Vagina (tissue), 2 donors: ENCODE measurements around the gene TIPIN.

Source experiments
- POLR2A ChIP-seq, 2 donors: fragments of 450-650 bp; IDR thresholded peaks; one replicate each; pipeline ENCODE4 v1.6.1; 2017; ENCODE audit warnings: antibody characterized with exemption in 2 of 2, mild to moderate bottlenecking in 2 of 2, moderate library complexity in 2 of 2
- POLR2AphosphoS5 ChIP-seq, 2 donors: sonication (generic); formaldehyde crosslinking; IDR thresholded peaks; one replicate each; pipeline ENCODE4 v1.9.0; 2017; ENCODE audit warnings: antibody characterized with exemption in 2 of 2, mild to moderate bottlenecking in 2 of 2, low read depth in 1 of 2; ENCODE audit not compliant: insufficient read depth in 1 of 2
- TF ChIP-seq, protein P1 (sequence below), 3 experiments: fragments of 450-650 bp in 2 of 3; fragments of 200-600 bp in 1 of 3; sonication (generic) in 1 of 3; IDR thresholded peaks; one replicate each; pipeline ENCODE4 v1.5.1; 2017 to 2019; ENCODE audit warnings: antibody characterized with exemption in 3 of 3, mild to moderate bottlenecking in 2 of 3, moderate library complexity in 2 of 3

DNA sequence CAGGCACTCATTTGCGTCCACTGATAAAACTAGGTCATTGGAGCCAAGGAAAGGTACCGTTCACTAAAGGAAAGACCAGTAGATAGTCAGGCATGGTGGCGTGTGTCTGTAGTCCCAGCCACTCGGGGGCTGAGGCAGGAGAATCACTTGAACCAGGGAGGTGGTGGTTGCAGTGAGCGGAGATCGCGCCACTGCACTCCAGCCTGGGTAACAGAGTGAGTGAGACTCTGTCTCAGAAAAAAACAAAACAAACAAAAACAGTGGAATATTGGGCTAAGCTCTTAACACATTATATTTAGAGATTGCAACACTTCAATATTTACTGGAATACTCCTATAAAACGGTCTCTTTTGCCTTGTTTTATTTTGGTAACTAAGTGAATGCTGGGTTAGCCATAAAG is 47.6 kb upstream of the TIPIN start:
- no peak for TF ChIP-seq POLR2AphosphoS5 (IDR thresholded peaks at IDR 0.05; ENCODE audit: insufficient read depth in 1 of 2, low read depth in 1 of 2)
- TF ChIP-seq, protein P1, sequence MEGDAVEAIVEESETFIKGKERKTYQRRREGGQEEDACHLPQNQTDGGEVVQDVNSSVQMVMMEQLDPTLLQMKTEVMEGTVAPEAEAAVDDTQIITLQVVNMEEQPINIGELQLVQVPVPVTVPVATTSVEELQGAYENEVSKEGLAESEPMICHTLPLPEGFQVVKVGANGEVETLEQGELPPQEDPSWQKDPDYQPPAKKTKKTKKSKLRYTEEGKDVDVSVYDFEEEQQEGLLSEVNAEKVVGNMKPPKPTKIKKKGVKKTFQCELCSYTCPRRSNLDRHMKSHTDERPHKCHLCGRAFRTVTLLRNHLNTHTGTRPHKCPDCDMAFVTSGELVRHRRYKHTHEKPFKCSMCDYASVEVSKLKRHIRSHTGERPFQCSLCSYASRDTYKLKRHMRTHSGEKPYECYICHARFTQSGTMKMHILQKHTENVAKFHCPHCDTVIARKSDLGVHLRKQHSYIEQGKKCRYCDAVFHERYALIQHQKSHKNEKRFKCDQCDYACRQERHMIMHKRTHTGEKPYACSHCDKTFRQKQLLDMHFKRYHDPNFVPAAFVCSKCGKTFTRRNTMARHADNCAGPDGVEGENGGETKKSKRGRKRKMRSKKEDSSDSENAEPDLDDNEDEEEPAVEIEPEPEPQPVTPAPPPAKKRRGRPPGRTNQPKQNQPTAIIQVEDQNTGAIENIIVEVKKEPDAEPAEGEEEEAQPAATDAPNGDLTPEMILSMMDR (IDR thresholded peaks at IDR 0.05) = no peak
- no peak for TF ChIP-seq POLR2A (IDR thresholded peaks at IDR 0.05)
